Esophagus (tissue), 2 donors: ENCODE measurements around the gene DDA1. TPM values are rescaled to one million over a fixed set of nuclear protein-coding genes. Genes with fewer than 3 reads are reported as not detected.

ENCODE experiments used
- H3K27ac ChIP-seq, 2 donors: one replicate each; pipeline ENCODE4 v1.5.1; 2013; ENCODE audit warnings: low read depth in 2 of 2, mild to moderate bottlenecking in 2 of 2, inconsistent platforms in 1 of 2, low read length in 1 of 2, moderate library complexity in 1 of 2
- H3K27me3 ChIP-seq, 2 donors: one replicate each; pipeline ENCODE4 v1.6.1; 2013; ENCODE audit warnings: low read length in 2 of 2, control low read depth in 1 of 2, mild to moderate bottlenecking in 1 of 2; ENCODE audit not compliant: insufficient read depth in 2 of 2, control insufficient read depth in 1 of 2
- H3K36me3 ChIP-seq, 2 donors: one replicate each; pipeline ENCODE4 v1.6.1; 2013; ENCODE audit warnings: low read length in 1 of 2; ENCODE audit not compliant: control insufficient read depth in 2 of 2, insufficient read depth in 2 of 2
- H3K4me1 ChIP-seq, 2 donors: one replicate each; pipeline ENCODE4 v1.6.1; 2013; ENCODE audit warnings: low read length in 1 of 2; ENCODE audit not compliant: control insufficient read depth in 2 of 2, insufficient read depth in 2 of 2
- H3K4me3 ChIP-seq, 2 donors: one replicate each; pipeline ENCODE4 v1.5.1; 2013; ENCODE audit warnings: low read length in 2 of 2, mild to moderate bottlenecking in 2 of 2, low read depth in 1 of 2, moderate library complexity in 1 of 2
- H3K9me3 ChIP-seq, 2 donors: one replicate each; pipeline ENCODE4 v1.6.1; 2013; ENCODE audit warnings: mild to moderate bottlenecking in 2 of 2, low read depth in 1 of 2, low read length in 1 of 2, moderate library complexity in 1 of 2; ENCODE audit not compliant: control insufficient read depth in 2 of 2, insufficient read depth in 1 of 2
- WGBS, 2 donors: extraction: QIAGEN DNeasy Blood & Tissue Kit; methylation state at CpG; one replicate each; pipeline ENCODE4 v1.1.7; 2013; 5-methylcytosine and 5-hydroxymethylcytosine counted together
- polyA plus RNA-seq, 2 donors: library from polyadenylated mRNA; stranded (reverse); fragments of 200-250 nt; gene quantifications; one replicate each; pipeline ENCODE4 v1.2.3, GENCODE V29; 2013
- donor health status: healthy with polysubstance abuse.
- donor health status: Bipolar disorder and iron deficiency.

The DDA1 gene
- 10 to 100 TPM; 40.3 to 41.4 TPM for polyA plus RNA-seq

DNA sequence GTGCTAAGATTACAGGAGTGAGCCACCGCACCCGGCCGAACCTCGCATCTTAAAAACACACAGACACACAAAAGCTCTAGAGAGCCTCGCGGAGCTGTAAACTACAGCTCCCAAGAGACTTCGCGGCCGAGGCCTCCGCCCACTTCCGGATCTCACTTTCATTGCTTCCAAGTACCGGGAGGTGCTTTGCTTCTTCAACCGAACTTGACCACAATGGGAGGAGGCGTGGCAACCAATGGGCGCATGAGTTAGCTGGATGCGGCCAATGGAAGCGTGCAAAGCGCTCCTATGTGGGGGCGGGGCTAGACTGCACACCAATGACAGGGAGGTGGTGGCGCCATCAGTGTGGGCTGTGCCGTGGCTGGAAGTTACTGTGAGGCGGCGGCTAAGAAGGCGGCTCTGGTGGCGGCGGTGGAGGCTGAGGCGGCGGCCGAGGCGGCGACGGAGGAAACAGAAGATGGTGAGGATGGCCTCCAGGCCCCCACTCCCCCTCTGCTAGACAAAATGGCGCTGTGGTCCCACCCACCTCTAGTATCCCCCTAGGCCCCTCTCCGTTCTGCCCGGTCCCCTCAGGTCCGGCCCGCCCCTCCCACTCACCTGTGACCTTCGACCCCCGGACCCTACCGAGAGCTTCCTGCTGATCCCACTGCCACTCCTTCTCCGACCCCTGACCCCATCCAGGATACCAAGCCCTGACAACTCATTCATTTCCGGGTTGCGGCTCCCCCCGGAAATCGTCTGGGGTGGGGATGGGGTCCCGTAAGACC is at the start of gene DDA1:
TSS of gene DDA1 (plus strand) at position 366 of the 767 bp plus-strand sequence. CDS start at position 458, 92 bp downstream.
- Histone ChIP-seq H3K36me3 (peaks cover 7 to 10% of the 10 kb centered on the region in 2 donors), H3K27ac (peak within 1 kb of the TSS; percentile 66 to 79), H3K4me1 (peaks cover 5 to 17% of the 10 kb centered on the region in 2 donors), H3K4me3 (peak within 1 kb of the TSS; percentile 90 to 97), H3K9me3 (peaks cover 0 to 3% of the 10 kb centered on the region in 2 donors), H3K27me3 (no peaks in the 10 kb centered on the region)
- 0 to 1% methylated on average over 45 to 46 of the region's 46 CpGs for WGBS, 2 donors

DNA sequence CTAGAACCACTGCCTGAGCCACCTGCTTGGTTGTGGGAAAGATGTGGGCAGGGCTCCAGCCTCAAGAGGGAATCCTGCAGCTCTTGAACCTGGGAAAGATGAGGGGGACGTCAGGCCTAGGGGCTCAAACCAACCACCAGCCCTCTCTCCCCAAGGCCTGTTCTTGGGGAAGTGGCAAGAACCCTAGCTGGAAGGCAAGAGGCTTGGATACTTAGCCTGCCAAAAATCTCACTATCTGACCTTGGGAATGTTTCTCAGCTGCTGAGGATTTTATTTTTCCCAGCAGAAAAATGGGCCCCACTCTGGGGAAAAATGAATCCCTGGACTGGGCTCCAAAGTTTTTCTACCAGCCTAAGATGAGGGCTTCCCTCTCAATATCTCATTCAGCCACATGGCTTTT is 49.4 kb upstream of the DDA1 start:
- Histone ChIP-seq H3K4me3 (no peak overlapping the region), H3K27ac (no peak overlapping the region), H3K36me3 (no peaks in the 10 kb centered on the region), H3K9me3 (peaks cover 0 to 3% of the 10 kb centered on the region in 2 donors), H3K4me1 (peaks cover 0 to 2% of the 10 kb centered on the region in 2 donors), H3K27me3 (no peaks in the 10 kb centered on the region)
- 64 to 69% methylated on average over 1 of the region's 1 CpG for whole genome bisulfite sequencing, 2 donors

GRCh38 chr19:17260842-17261325 is 48.5 kb upstream of the DDA1 start:
- Histone ChIP-seq H3K4me3 (no peak overlapping the region), H3K4me1 (peaks cover 0 to 2% of the 10 kb centered on the region in 2 donors), H3K36me3 (no peaks in the 10 kb centered on the region), H3K9me3 (peaks cover 0 to 3% of the 10 kb centered on the region in 2 donors), H3K27me3 (no peaks in the 10 kb centered on the region), H3K27ac (no peak overlapping the region)
- 16 to 21% methylated on average over 15 of the region's 15 CpGs for WGBS, 2 donors

GRCh38 chr19:17262557-17262956 is 46.8 kb upstream of the DDA1 start:
- H3K4me1 ChIP-seq = peaks cover 0 to 2% of the 10 kb centered on the region in 2 donors
- H3K27me3 ChIP-seq = no peaks in the 10 kb centered on the region
- 68 to 71% methylated on average over 16 of the region's 16 CpGs for WGBS, 2 donors
- H3K9me3 ChIP-seq = peaks cover 0 to 3% of the 10 kb centered on the region in 2 donors
- H3K4me3 ChIP-seq = no peak overlapping the region
- no peaks in the 10 kb centered on the region for H3K36me3 ChIP-seq
- no peak overlapping the region for H3K27ac ChIP-seq

- Histone ChIP-seq H3K27me3 (no peaks in the 10 kb centered on the region), H3K4me3 (peak overlapping the region in 1 of 2 donors; percentile 35), H3K9me3 (peaks cover 0 to 3% of the 10 kb centered on the region in 2 donors), H3K4me1 (peaks cover 3 to 6% of the 10 kb centered on the region in 2 donors), H3K27ac (no peak overlapping the region), H3K36me3 (peaks cover 0 to 4% of the 10 kb centered on the region in 2 donors)
- WGBS, 2 donors = 77 to 84% methylated on average over 23 of the region's 23 CpGs
These were observed 45.4 kb upstream of the DDA1 start for GRCh38 chr19:17263712-17264640.

- peak within 1 kb of the TSS in 1 of 2 donors; percentile 35 for H3K4me3 ChIP-seq
- H3K9me3 ChIP-seq = no peaks in the 10 kb centered on the region
- 33 to 42% methylated on average over 5 of the region's 5 CpGs for WGBS, 2 donors
- H3K4me1 ChIP-seq = peaks cover 3 to 6% of the 10 kb centered on the region in 2 donors
- peaks cover 0 to 5% of the 10 kb centered on the region in 2 donors for H3K36me3 ChIP-seq
- H3K27me3 ChIP-seq = no peaks in the 10 kb centered on the region
- no peak within 1 kb of the TSS for H3K27ac ChIP-seq
These were observed 44.8 kb upstream of the DDA1 start, which contains the start of gene USHBP1 for GRCh38 chr19:17264641-17264979. Gene USHBP1, minus strand, starts transcription at chr19:17264745. Its CDS starts 446 bp downstream, at chr19:17264299.

GRCh38 chr19:17266026-17266425 is 43.3 kb upstream of the DDA1 start:
- 86 to 89% methylated on average over 7 of the region's 7 CpGs for WGBS, 2 donors
- no peaks in the 10 kb centered on the region for H3K27me3 ChIP-seq
- no peaks in the 10 kb centered on the region for H3K9me3 ChIP-seq
- H3K4me3 ChIP-seq = no peak overlapping the region
- no peak overlapping the region for H3K27ac ChIP-seq
- peaks cover 0 to 5% of the 10 kb centered on the region in 2 donors for H3K36me3 ChIP-seq
- peaks cover 3 to 4% of the 10 kb centered on the region in 2 donors for H3K4me1 ChIP-seq

GRCh38 chr19:17266589-17266974 is 42.8 kb upstream of the DDA1 start:
- Histone ChIP-seq H3K4me3 (no peak overlapping the region), H3K4me1 (peaks cover 3 to 4% of the 10 kb centered on the region in 2 donors), H3K36me3 (peaks cover 0 to 11% of the 10 kb centered on the region in 2 donors), H3K27me3 (no peaks in the 10 kb centered on the region), H3K9me3 (no peaks in the 10 kb centered on the region), H3K27ac (peak overlapping the region; percentile 13 to 73)
- WGBS, 2 donors = 73 to 74% methylated on average over 12 of the region's 12 CpGs
